Measurements from ENCODE around the gene STIM1.
"Not testable (repeated sequence)": the region's sequence is repeated elsewhere in the genome, so short reads cannot be mapped to it uniquely, and the experiment has no call there.

The STIM1 gene

DNA sequence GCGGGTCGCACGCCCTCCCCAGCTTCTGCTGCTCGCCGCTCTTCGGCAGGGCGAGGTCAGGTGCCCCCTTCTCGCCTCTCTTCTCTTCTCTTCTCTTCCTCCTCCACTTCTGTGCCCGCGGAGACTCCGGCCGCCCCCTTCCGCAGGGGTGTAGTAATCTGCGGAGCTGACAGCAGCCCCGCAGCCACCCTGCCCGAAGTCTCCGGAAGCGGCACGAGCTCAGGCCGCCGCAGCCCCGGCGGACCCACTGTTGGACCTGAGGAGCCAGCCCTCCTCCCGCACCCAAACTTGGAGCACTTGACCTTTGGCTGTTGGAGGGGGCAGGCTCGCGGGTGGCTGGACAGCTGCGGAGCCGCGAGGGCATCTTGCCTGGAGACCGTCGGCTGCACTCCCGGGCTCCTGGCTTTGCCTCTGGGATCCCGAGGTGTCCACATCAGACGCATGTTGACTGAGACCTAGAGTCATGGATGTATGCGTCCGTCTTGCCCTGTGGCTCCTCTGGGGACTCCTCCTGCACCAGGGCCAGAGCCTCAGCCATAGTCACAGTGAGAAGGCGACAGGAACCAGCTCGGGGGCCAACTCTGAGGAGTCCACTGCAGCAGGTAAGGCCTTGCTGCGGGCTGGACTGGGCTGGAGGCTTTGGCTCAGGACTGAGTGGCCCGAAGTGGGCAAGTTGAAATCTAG, 486 bp downstream of the STIM1 start:
- DNase-seq (ENCODE audit: low spot score), result no peak

DNA sequence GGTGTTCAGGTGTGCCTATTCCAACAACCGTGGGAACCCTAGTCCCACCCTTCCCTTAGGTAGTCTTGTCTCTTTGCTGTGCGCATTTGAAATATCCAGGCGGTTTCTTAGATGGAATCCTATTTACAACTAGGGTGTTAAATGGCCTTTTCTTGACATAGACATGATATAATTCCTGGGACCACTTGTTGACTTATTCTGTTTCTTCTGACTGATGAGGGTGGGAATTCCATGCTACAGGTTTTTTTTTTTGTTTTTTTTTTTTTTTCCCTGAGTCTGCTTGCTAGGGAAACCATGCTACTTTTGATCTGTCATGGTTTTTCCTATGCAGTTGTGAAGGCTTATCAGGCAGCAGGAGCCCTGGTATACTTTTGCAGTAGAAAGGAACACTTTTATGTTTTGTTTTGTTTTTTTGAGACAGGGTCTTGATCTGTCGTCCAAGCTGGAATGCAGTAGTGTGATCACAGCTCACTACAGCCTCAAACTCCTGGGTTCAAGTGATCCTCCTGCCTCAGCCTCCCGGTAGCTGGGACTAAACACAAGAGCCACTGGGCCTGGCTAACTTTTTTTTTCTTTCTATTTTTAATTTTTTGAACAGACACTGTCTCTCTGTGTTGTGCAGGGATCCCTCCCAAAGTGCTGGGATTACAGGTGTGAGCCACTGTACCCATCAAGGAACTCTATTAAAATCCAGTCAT, 1.5 kb downstream of the STIM1 start:
- DNase-seq (ENCODE audit: low spot score), result no peak

DNA sequence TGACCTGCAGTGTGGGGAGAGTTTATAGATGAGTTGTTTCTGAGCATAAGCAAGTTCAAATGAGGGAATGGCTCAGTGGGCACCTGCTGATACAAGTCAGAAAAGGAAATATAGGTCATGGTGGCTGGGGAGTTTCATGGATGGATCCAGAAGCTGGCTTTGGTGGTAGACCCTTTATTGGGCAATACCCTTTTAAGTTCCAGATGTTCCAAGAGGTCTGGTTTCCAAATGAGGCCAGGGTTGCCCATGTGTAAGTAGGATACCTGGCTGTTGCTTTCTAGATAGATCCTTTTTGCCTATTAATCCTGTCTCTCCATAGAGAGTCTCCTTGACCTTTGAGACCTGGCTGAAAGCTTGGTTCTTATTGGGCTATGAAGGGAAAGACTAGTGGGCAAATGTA, 2.2 kb downstream of the STIM1 start:
- no peak for DNase-seq (ENCODE audit: low spot score)

DNA sequence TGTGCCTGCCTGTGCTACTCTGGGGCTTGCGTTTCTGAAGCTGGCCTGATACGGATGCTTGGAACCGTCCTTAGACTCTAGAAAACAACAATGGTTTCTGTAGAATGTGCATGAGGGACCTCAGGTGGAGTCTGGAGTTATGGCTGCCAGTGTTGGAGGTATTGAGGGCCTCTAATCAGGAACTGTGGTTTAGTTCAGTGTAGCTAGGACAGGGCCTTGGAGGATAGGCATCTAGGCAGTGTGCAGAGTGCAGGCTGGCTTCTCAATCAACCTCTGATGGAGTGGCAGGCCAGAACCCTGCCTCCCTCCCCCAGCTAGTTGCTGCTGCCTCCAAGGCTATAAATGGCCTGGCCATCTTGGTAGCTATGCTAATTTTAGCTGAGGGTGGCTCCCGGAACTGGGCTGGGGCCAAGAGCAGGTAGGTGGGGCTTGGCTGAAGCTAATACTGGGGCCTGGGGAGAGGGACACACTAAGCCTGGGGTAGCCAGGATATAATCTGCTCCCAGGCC, 4.0 kb downstream of the STIM1 start:
- DNase-seq (ENCODE audit: low spot score), result no peak

DNA sequence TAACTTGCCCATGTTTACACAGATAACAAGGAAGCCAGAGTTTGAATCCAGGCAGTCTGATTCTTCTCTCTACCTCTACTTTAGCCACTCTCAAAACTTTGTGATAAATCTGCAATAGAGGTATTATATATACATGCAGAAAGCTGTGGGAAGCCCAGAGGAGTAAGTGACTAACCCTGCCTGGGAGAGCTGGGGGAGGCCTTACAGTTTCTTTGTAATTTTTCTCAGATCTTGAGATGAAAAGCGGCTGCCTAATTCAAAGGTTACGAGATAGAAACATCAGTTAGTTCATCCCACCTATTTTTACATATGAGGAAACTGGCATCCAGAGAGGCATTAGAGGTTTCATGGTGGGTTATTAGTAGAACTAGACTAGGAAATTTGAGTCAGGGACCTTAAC, 4.9 kb downstream of the STIM1 start:
- DNase-seq (ENCODE audit: low spot score), result no peak

DNA sequence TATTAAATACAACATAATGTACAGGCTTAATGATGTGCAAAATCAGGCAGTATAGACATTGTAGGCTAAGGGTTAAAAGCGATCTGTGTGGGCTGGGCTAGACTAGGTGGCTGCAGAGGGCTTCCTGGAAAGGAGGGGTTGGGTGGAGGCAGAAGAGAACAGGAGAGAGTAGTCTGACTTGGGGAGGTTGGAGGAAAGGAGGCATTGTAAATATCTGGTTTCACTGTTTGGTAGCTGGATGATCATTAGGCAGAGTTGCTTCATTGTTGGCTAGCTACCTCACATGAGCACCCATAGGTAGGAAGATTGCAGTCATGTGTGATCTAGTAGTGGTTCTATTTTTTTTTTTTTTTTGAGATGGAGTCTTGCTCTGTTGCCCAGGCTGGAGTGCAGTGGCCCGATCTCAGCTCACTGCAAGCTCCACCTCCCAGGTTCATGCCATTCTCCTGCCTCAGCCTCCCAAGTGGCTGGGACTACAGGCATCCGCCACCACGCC, 5.5 kb downstream of the STIM1 start:
- DNase-seq (ENCODE audit: low spot score), result not testable (repeated sequence)

DNA sequence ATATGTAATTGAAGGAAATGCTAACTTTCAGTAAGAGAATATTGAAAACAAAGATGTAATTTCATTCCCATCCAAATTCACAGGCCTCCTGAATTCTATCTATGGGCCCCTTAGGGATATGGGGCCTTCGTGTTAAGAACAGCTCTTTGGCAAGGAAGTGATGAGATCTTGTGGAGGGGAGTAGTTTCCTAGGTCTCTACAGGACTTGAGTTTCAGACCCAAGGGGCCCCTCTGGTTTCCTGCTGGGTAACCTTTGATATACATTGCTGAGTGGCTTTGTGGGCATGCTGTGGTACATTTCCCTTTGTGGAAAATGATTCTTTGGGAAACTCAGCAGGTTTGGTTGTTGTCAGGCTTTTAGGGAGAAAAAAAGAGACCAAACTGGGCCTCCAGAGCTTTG, 6.2 kb downstream of the STIM1 start:
- no peak for DNase-seq (ENCODE audit: low spot score)

DNA sequence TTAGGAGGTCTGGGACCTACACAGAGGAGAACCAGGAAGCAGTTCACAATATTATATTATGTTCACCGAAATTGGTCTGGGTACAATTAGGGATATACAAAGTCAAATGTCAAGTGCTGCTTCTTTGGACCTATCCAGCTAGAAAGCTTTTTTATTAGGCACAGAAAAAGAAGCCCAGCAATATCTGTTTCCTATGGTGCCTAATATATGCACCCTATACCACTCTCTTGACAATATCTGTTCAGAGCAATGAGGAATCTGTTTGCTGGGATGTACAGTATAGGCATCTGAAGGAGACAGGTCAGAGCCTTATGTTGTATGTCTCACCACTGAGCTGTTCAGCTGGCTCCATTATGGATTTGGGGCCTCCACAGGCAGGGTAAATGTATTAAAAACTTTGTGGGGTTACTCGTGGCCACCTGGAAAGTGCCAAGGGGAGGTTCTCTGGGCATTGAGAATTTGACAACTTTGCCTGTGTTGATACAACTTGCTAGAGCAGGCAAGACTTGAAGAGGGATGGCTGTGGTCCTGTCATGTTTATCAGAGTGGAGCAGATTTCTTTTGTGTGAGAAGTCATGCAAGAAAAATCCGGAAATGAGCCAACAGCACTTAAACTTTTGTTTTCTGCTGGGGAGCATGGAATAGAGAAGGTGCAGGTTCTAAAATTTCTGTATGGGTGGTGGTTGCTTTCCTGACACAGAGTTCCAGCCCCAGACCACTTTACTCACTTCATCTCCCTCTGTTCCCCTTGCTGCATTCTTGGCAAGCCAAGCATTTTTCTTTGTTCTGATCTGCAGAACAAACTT, 10.1 kb downstream of the STIM1 start:
- DNase-seq (ENCODE audit: low spot score), result peak; percentile 73

DNA sequence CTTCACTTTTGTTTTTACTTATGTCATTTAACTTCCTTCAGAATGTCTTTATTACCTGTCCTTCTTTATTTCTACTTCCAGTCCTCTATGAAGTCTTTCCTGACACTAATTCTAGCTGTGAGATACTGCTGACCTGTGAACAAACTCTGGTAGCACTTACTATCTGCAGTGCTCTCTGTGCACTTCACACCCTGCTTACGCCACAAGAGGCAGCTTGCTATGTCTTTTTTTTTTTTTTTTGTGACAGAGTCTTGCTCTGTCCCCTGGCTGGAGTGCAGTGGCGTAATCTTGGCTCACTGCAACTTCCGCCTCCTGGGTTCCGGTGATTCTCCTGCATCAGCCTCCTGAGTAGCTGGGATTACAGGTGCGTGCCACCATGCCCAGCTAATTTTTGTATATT, 10.7 kb downstream of the STIM1 start:
- peak; percentile 40 for DNase-seq (ENCODE audit: low spot score)

DNA sequence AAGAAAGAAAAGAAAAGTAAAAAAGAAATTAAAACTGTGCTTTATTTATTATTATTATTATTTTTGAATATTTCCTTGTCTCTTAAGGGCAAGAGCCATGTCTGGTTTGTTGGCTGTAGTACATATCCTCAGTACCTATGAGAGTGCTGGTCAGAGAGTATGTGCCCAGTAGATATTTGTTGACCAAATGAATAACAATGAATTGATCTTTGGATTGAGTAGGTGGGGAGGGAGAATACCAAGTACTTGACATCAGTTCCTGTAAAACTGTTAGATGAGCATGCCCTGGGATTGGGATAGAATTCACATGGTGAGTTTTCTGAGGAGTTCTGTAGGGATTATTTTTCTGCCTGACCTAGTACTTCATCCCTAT, 11.4 kb downstream of the STIM1 start:
- no peak for DNase-seq (ENCODE audit: low spot score)

DNA sequence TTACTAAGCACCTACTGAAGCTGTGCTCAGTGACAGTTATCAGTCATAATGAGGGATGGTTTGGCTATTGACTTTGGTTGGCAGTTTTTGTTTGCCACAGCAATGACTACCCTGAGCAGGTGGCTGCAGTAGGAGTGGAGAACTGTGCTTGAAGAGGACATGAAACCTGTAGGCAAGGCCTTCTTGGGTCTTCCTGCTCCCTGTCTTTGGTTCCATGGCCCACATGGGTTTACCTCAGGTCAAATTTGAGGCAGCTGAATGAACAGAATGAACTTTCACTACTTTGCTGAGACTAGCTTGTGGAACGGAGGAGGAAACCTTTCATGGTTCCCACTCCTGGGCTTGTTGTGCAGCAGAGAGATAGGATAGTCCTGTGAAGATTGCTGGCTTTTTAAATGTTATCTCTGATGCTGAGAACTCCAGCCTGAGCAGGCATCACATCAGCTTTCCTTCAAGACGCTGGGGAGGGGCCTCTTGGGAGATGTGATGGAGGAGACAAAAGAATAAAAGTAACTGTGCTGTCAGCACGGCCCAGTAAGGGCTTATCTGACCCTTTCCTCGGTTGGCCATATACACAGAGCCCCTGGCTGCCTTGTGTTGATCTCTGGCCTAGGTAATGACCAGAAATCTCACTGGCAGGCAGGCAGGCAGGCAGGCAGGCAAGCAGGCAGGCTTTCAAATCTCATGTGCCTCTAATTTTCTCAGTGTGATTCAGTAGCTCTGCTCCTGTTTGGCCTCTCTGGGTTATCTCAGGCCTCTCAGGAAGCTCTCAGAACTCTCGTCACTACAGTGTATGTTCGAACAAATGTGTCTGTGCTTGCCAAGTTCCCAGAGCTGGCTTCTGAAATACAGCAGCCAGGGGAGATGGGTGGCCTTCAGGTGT, 12.0 kb downstream of the STIM1 start:
- no peak for DNase-seq (ENCODE audit: low spot score)

DNA sequence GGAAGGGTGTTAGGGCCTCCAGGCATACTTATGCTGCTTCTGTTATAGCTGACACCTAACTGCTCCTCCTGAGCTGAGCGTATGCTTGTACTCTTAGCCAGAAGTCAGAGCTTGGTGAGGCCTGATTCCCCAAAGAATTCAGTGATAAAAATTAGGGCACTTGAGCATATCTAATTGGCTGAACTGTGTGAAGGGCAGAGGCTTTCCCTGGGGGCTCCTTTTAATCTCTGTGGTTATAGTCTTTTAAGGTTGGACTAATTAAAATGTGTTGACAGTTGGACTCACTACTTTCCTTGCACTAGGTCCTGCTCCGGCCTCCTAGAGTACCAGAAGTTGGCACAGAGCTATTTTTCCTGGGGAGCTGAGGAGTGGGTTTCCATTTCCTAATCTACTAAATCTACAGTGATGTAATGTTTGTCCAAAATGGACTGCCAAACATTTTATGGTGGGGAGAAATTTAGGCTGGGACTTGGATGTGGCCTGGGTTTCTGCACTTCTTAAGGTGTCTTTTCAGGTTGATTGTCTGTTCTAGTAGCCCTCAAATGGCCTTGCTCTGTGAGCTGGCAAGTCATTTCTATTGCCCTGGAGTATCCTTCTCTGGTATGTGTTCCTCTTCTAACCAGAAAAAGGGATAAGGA, 18.4 kb downstream of the STIM1 start:
- no peak for DNase-seq (ENCODE audit: low spot score)

DNA sequence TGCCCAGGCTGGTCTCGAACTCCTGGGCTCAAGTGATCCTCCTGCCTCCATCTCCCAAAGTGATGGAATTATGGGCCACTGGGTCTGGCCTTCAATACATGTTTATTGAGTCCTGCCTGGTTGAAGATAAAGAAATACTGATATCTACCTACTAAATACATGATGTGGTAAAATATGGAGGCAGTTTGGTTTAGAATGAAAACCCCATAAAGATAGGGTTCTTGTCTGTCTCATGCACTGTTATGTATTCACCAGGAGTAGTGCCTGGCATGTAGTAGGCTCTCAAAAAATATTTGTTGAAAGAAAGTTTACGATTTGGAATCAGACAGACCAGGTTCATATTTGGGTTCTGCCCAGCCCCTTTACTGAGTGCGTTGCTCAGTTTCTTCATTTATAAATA, 21.1 kb downstream of the STIM1 start:
- DNase-seq (ENCODE audit: low spot score), result no peak

DNA sequence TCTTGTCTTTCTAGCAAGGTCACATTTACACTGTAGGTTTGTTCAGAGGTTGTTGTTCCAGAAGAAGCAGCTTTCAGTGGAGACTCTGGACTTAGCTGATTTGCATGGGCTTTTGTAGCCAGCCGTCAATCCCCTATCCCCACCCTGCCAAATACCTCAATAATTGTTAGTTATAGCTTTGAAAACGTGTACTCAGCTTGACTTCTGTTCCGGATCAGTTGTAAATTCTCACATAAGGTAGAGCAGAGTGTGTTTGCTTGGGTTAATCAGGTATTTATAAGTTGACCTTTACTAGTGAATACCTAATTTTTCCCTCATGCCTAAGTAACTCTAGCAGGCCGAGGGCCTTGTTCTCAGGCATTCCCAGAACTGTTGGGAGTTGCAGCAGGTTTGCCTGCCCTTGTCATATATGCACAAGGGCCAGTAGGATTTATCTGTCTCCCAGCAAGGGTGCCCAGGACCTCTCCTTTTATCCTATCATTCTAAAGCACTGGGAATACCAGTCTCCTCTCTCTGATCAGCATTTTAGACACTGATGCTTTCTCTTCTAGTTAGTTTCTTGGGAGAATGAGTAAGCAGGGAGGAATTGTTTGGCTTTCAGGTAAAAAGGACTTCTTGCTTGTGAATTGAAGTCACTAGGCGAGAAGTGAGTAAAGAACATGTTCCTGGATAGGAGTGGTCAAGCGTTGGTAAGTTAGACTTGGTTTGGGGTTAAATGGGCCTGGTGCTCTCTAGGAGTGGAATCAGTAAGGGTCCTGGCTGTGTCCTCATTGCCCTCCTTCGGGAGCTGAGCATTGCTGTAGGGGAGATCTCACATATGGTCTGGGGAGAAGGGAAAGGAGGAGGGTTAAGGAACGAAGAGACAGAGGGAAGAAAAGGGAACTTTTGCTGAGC, 22.1 kb downstream of the STIM1 start:
- no peak for DNase-seq (ENCODE audit: low spot score)

DNA sequence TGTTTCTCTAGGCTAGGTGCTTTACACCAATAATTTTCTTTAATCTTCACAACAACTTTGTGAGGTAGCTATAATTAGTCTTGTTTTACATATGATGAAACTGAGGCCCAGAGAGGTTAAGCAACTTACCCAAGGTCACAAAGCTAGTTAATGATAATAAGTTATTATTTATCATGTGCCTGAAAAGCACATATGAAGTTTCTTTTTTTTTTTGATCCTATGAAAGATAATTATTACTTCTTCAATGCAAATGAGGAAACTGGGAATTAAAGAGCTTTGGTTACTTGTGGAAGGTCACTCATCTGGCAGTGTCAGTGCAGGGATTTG, 22.8 kb downstream of the STIM1 start:
- no peak for DNase-seq (ENCODE audit: low spot score)

DNA sequence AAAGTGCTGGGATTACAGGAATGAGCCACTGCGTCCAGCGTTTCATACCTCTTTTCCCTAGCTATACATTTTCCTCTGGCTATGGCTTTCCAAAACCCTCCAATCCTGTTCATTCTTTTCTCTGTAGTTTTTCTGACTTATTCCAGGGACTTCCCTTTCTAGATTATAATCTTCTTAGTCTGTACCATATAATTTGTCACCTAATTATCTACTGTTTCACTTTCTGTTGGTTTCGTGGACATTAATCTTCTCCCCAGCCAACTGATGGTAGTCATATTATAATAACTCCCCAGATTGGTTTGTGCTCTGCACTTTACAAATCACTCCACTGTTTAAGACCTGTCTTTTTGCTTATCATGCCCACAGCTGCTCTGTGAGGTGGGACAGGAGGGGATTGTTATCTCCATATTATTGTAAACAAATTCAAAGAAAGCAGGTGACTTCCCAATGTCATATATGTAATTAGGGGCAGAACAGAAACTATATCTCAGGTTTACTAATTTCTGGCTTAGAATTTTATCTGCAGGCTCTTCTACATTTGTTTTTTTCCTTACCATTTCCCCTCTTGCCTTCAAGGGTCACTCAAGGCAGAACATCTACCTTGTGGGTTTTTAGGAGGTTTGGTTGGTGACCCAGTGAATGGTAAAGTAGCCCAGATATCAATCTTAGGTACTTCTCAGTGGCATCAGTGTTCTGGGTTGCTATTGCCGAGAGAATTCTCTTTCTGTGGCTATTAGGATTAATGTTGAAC, 23.9 kb downstream of the STIM1 start:
- DNase-seq (ENCODE audit: low spot score), result no peak

DNA sequence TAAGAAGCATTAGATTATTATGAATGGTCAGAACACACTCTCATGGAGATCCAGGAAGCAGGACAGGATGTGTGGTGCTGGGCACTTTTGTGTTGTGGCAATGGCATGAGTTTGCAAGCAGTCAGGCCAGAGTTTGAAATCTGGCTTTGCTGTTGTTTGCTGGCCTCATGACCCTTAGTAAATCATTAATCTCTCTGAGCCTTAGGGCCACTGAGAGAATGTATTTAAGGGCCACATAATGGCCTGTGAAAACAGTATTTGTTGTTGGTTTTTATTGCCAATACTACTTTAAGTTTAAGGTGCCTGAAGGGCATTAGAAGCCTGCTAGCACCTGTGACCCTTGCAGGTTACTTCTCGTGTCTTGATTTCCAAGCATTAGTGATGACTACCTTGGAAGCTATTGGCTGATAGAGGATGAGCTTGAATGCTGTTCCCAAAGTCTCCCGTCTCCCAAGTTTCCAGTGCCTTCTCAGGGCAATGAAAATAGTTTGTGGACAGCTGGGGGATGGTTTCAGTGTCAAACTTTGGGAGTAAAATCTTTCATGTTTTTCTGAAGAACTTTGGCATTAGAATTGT, 24.6 kb downstream of the STIM1 start:
- DNase-seq (ENCODE audit: low spot score), result no peak

DNA sequence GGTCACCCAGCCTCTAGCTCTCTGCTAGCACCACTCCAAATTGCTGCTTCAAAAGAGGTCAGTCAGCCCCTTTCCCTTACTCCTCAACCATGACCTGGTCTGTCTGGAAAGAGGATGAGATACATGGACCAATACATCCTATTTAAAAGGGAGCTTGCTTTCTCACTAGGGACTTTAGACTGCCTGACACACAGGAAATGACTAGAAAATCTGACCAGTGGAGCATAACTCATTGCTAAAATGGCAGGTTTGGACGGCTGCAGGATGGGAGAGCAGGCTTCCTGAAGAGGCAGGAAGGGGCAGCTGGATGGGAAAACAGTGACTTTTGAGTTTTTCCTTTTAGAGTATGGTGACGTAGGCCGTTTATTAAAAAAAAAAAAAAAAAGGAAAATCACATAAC, 25.3 kb downstream of the STIM1 start:
- peak; percentile 84 for DNase-seq (ENCODE audit: low spot score)

DNA sequence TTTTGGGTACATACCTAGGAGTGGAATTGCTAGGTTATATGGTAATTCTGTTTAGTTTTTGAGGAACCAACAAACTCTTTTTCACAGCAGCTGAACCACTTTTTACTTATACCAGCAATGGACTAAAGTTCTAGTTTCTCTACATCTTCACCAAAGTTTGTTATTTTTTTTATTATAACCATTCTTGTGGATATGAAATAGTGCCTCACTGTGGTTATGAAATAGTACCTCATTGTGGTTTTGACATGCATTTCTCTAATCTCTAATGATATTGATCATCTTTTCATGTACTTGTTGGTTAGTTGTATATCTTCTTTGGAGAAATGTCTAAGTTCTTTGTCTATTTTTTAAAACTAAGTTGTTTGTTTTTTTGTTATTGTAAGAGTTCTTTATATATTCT, 27.2 kb downstream of the STIM1 start:
- no peak for DNase-seq (ENCODE audit: low spot score)

Data from kidney capillary endothelial cell (primary cell).